Measurements from ENCODE around the gene NPC1.
"Not testable (repeated sequence)": the region's sequence is repeated elsewhere in the genome, so short reads cannot be mapped to it uniquely, and the experiment has no call there.

NPC1 gene

DNA sequence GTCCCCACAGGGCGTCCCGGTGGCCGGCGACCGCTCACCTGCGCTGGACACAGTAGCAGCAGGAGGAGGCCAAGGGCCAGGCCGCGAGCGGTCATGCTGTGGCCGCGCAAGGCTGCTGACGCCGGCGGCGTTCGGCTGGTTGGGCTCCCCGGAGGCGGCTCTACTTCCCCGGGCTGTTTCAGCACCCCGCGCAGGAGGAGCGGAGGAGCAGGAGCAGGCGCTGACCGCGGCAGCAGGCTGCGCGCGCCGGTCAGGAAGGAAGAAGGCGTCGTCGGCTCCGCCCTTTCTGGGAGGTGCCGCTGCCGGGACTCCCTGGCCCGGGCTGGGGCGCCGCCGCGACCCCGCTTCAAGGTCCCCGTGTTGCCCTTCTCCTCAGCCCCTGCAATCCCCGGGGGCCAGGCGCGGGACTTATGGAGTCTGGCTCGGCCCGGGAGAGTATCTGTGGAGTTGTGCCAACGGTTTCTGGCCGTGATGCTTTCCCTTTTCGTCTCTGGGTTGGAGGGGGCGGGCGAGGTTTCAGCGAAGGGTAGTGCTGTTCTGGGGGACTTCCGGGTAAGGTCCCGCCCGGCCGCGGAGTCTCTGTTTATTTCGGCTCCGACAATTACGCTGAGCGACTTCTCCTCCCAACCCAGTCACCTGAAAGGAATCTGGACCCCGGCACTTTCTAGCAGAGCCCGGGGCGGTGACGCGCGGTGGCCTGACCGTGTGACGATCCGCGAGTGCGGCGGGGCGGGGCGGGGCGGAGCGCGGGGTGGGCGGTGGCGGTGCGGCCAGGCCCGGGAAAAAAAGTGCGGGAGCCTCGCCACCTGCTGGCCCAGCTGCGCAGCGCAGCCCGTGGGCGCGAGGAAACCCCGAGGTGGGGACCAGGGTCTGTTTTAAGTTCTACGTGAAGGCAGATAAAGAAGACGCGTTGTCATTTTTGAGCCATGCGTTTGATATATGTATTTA lies at the start of gene NPC1:
NPC1 (minus strand) TSS at position 258 of the 948 bp plus-strand sequence; CDS start at position 95, 163 bp downstream.
- peak; percentile 66 for DNase-seq

DNA sequence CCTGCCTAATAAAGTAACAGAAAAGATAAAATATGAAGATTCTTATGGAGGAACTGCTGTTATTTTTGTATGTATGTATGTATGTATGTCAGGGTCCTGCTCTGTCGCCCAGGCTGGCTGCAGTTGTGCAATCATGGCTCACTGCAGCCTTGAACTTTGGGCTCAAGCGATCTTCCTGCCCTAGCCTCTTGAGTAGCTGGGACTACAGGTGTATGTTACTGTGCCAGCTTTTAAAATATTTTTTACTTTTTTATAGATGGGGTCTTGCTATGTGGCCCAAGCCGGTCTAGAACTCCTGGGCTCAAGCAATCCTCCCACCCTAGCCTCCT lies 49.7 kb upstream of the NPC1 start:
- DNase-seq = no peak

DNA sequence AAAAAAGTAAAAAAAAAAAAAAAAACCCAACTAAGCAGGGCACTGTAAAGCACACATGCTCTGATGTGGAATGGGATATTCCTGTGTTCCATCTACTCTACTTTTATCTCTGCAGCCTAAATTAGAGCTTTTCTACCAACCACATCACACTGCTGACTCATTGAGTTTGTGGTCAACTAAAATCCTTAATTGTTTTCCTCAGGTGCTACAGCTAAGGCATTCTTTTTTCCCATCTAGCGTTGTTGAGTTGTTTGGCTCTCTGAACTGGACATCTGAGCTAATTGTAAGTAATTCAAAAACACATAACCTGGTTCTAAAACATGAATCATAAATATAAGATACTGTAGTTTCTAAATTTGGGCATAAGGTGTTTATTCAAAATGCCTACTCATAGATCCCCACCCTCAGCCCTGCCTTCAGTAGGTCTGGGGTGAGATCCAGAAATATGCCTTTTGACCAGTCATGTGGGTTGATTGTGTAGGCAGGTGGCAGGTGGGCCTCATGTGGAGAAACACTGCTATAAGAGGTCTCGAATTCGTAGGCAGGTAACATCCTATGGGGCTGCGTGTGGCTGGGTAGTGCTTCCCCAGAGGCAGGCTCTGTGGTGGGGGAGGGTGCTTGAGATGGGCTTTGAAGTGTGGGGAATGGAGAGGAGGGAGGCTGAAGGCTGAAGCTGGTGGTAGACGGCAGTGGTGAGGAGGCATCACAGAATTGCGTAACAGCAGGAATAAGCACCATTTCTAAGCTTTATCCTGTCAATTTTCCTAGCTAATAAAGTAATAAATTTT lies 49.2 kb upstream of the NPC1 start:
- DNase-seq = no peak

DNA sequence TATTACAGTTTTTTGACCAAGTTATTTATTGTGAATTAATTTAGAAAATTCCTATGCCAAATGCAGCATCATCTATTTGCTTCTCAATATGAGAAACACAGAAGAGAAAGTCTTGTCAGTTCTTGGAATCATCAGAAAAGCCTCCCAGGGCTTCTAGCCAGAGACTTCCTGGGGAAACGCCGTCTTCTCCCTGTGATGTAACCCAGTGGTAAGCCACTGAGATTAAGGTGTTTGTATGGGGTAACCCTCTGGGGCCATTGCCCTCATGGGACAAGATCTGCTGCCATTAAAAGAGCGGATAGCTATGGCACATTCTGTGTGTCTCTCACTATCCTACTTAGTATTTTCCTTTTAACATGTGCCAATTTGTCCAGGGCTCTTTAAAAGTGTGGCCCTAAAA lies 48.4 kb upstream of the NPC1 start:
- no peak for DNase-seq

DNA sequence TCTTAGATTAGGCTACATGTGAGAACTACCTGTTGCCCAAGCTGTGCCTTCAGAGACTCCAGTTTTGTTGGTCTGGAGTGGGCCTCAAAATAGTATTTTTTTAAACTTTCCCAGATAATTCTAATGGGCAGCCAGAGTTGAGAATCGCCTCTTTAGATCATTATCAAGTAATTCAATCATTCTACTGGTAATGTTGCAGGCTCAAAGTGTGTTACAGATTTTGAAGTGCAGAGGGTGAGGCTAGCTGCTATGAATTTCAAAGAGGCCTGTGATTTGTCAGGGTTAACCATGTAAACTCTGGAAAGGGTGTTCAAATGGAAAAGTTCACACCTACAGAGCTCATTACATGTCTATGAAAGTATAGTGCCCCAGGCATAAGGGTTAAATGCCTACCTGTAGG lies 46.3 kb upstream of the NPC1 start:
- no peak for DNase-seq

DNA sequence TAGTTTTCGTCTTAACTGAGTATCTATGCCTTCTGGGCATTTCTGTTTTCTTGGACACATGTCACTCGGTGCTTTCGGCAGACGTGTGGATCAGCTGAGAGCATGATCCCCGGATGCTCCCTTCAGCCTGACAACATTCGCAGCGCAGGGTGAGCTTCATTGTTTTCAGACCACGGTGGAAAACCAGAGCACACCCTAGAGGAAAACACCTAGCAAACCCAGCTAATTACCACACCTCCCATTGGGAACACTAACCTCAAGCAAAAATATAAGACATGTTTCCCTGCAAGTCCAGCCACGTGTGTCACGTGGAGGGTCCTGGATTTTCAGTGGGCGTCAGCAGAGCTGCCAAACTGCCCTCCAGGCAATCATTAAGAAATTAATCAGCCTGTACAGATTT lies 45.4 kb upstream of the NPC1 start:
- no peak for DNase-seq

DNA sequence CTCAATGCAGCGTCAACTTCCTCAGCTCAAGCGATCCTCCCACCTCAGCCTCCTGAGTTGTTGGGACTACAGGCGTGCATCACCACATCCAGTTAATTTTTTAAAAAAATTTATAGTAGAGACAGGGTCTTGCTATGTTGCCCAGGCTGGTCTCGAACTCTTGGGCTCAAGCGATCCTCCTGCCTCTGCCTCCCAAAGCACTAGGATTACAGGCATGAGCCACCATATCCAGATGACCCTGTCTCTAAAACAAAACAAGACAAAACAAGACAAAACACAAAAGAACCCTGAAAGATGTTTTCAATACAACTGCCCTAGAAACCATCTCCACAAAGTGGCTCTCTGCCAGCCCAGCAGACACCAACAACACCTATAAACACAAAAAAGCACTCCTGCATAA lies 45.0 kb upstream of the NPC1 start:
- DNase-seq = no peak

DNA sequence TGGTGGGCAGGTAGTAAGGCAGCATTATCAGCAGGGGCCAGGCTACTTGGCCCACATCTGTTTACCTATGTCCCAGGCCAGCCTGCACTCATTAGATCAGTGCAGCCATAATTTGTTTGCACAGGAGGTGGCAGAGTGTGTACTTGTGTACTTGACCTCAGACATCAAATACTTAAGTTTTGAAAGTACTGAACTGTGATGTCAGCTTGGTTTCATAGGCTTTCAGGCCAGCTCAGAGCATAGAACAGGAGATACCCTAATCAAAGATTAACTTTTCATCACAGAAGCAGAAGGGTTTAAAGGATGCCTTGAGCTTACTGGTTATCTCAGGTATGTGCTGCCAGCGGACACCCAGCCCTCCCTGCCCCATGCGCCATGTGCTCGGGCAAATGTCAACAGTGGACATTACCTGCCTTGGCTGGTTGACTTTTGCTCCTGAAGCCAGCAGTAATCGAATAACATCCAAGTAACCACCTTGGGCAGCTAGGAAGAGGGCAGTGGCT lies 43.2 kb upstream of the NPC1 start:
- no peak for DNase-seq

DNA sequence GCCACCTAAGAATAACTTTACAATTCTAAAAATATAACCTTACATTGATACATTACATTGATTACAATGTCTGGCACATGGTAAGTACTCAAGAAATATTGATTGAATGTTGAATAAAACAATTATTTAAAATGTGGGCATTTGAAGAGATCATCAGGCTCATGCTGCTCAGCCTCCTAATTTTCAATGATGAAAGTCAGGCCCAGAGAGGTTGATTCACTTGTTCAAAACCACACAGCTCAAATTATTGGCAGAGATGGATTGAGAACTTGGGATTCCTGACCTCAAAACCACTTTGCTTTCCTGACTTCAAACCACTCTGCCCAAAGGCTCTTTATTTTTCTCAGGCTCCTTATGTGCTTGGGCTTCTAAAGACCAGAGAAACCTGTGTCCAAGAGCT lies 41.7 kb upstream of the NPC1 start:
- DNase-seq = no peak

DNA sequence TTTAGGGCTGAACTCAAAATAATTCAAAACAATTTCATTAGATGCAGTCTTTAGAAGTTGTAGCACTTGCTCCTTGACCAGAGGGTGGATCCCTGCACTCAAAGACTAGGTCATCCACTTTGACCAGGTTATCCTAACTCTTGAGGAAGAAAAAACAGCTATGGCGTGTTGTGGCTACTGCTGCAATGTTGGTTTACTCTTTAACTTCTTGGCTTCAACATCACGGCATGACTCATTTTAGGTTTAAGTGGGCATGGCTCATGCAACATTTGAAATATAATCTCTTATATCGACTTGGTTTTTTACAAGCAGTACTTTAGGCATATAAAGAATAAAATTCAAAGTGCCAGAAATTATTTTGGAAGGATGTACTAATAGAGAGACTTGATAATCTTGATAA lies 41.0 kb upstream of the NPC1 start:
- no peak for DNase-seq

DNA sequence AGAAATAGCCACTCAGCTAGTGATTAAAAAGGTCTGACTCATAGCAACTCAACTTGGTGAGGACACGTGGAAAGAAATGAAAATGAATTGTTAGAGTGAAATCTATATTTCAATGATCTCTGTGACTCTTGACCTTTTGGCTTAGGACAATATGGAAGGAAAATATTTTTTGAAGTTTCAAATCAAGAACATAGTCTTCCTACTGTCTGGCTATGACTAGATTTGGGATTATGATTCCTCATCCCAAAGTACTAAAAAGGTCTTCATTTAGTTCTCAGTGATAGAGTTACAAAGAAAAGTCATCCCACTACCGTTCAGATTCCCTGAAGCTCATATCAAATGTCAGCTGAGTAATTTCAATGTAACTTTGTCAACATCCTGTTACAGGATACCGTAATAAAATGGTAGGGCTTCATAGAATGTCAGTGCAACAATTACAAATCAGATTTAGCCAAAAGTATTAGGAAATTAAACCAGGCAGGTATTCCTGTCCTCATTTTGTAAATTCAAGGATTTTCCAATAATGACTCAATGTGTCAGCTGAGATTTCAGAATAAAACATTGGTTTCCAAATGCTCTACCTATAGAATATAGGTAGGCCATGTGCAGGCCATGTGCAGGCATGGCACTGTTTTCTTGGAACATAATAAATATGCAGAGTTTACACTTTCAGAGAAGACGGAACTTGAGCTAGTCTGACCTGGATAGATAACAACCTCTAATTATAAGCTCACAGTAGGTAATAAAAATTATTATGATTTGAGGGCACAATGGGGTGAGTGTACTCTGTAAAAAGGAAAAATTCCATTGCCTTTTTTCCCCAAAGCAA lies 40.4 kb upstream of the NPC1 start:
- no peak for DNase-seq

DNA sequence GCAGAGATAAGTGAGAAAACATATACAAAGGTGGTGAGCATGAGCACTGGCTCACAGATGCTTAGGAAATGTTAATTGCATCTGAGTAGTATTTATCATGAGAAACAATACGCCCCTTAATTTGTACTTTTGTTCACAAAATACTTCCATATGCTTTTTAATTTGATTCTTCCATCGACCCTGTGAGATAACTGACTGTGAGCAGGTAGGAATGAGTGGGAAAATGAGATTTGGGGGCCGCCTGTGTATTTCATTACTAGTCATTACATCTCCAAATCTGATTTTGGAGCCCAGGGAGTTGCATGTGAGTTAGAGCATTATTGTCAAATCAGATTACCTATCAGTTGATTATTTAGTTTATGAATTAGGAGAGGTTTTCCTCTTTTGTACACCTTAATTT lies 36.7 kb upstream of the NPC1 start:
- DNase-seq = no peak

DNA sequence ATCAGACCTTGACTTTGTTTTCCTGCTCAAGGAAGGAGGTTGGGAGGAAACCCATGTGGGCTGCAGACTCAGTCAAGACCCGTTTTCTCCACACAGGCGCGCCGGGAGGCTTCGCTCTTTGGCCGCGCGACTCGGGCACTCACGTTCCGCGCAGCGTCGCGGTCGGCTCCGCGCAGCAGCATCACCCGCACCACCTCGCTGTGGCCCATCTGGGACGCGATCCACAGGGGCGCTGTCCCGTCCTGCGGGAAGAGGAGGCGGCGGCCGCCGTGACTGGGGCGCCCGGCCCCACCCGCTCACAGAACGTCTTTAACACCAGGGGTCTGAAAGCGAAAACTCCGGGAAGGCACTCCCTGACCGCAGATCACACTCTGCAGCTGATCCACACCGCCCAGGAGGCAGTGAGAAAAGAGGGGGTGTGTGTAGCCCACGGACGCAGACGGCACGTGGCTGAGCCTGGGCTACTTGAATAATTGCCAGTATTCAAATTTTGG lies 33.1 kb upstream of the NPC1 start:
- DNase-seq = no peak

DNA sequence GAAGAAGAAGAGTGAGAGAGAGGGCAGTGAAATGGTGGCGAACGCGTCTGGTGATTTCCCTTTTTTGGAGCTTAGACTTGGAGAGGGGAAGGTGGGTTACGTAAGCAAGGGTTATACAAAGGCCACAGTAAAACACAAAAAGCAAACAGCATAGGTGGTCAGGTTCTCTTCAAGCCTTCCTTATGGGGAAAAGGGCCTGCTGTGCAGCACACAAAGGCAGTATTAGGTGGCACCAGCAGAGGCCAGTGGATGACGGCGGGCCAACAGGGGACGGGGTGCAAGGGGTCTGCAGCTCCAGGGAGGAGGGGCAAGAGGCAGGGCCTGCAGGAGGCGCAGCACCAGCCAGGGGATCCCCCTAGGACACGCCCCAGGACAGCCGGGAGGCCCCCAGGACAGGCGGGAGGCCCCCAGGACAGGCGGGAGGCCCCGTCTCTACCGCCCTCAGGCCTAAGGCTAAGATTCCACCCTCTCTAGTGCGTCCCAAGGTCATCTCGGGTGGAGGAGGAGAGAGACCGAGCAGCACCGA lies 32.6 kb upstream of the NPC1 start:
- DNase-seq = no peak

DNA sequence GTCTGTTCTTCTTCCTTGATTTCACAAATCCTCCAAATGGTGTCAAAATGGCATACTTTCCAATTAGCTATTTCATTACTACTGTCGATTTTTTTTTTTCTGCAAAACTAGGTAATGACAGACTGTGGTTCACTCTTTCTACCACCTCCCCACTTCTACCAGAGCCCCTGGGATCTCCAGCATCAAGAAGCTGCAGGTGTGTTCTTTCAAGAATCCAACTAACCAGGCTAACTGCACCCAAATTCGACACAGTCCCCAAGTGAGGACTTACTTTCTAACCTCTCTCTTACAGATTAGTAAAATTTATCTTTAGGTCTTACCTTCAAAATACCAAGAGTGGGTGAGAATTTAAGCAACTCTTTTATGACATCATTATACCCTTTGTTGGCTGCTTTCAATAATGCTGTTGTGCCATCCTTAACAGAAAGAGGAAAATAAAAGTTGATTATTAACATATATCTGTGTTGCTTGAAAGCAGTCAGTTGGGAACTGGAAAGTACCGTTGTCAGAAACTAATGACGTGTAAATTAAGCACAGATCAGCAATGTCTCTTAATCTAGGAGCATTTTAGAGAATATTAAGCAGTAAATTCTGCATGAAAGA lies 31.2 kb upstream of the NPC1 start:
- no peak for DNase-seq

DNA sequence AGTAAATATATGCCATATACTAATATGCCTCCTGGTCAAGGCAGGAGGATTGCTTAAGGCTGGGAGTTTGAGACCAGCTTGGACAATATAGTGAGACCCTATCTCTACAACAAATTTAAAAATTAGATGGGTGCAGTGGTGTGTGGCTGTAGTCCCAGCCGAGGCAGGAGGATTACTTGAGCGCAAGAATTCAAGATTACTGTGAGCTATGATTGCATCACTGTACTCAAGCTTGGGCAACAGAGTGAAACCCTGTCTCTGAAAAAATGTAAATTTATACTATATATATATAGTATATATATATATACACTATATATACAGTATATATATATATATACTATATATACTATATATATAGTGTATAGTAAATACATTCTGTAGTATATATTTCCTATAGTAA lies 30.0 kb upstream of the NPC1 start:
- no peak for DNase-seq

DNA sequence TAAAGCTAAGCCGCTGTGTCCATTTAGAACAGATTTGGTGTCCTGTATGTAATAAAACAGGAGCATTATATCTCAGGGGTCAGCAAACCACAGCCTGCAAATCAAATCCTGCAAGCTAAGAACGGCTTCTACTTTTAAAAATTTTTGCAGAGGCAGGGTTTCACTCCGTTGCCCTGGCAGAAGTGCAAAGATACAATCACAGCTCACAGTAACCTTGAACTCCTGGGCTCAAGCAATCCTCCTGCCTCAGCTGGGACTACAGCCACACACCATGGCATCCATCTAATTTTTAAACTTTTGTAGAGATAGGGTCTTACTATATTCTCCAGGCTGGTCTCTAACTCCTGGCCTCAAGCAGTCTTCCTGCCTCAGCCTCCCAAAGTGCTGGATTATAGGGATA lies 28.6 kb upstream of the NPC1 start:
- DNase-seq = no peak

DNA sequence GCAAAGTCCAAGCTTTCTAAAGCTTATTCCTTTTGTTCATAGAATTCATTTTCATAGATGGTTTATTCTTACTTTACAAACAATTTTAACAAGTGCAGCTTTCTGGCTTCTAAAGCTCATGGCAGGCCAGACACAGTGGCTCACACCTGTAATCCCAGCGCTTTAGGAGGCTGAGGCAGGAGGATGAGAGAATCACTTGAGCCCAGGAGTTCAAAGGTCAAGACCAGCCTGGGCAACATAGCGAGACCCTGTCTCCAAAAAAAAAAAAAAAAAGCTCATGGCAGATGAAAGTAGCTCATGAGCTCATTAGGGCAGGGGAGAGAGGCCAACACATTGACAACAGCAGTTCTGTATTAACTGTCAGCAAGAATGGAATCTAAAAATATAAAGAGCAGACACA lies 28.1 kb upstream of the NPC1 start:
- DNase-seq = no peak

DNA sequence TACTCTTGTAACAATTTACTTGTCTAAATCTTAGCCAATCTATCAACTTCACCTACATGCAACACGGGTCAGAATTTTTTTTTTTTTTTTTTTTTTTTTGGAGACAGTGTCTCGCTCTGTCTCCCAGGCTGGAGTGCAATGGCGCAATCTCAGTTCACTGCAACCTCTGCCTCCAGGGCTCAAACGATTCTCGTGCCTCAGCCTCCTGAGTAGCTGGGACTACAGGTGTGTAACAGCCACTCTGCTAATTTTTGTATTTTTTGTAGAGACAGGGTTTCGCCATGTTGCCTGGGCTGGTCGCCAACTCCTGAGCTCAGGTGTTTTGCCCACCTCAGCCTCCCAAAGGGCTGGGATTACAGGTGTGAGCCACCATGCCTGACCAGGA lies 26.8 kb upstream of the NPC1 start:
- DNase-seq = not testable (repeated sequence)

DNA sequence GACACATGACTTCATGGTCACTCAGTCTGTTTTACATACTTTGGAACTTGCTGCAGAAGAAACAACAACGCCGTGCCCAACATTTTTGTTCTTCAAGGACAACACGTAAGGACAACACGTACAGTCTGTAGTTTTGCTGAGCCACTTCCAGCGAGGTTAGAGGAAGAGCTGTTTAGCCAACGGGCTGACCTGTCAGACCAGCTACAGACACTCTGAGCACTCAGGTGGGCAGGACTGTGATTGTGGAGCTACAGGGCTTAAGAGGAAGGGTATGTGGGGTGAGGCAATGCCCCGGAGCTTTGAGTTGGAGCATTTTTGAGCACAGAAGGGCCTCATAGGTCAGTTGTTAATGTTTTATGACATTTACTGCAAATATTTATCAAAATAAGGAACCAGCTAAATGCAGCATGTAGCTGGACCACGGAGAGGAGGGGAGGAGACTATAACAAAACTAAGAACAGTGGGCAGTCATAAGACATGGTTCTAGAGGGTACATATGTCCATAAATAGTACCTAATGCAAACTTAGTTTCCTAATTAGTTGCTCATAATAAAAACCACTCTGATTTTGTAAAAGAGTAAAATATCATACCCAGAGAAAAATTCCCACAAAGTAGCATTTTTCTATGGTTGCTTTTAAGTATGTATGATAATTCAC lies 26.3 kb upstream of the NPC1 start:
- DNase-seq = no peak

DNA sequence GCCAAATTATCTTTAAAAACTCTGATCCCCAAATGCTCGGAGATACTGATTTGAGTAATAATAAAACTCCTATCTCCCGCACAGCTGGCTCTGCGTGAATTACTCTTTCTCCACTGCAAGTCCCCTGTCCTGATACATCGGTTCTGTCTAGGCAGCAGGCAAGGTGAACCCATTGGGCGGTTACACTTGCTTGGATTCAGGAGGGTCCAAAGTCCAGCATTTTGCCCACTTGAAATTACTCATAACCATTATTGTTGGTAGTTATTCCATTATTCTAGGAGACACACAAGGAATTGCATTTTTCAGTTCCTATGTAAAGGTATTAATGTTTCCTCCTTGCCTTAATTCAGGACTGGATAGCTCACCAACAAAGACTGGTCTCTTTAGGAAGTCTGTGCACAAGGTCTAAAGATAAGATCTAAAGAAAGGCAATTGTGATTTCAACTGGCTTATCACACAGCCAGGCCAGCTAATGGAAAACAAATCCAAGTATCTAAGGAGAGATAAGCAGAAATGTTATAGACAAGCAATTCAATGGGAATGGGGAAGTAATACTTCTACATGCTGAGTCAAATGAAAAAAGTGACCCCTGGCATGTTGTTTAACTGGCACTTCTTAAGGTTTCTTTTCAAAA lies 23.2 kb upstream of the NPC1 start:
- no peak for DNase-seq

All from NCI-H2081 treated with DMSO at 0.1 percent for 48 hours (cell line).